HG02973 (cell line): ENCODE measurements around the gene GRIA1.

ENCODE experiments used
- ATAC-seq: cut with Tn5 transposase; IDR thresholded peaks from one replicate; pipeline ENCODE4 v1.9.1; 2021; ENCODE audit warnings: moderate library complexity; ENCODE audit not compliant: unreplicated experiment

The GRIA1 gene

DNA sequence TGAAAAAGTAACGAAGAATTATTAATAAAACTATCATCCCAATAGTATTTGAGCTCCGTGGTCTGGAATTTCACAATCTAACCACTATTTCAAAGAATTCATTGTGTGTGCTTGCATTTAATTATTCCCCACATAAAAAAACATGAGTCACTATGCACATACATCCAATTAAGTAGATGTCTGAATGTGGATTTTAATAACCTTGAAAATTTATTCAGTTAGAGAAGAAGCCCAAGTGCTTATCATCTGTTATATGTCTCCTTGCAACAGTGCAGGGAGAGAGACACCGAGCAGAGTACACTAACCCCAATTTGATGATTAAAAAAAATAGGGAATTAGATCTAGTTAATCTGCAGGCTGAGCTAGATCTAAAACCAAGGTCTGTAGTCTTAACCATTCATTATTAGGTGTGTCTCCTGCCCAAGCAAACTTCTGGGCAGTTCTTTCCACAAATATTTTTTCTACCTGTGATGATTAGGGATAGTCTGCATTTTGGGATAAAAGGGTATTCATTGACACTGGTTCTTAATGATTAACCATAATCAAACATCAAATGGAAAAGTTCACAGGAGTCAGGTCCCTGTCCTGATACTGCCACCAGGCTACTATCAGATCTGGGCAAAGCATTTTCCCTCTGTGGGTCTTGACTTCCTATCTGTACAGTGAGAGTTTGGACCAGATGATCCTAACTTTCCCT, 164.2 kb downstream of the GRIA1 start:
- ATAC-seq = no peak

DNA sequence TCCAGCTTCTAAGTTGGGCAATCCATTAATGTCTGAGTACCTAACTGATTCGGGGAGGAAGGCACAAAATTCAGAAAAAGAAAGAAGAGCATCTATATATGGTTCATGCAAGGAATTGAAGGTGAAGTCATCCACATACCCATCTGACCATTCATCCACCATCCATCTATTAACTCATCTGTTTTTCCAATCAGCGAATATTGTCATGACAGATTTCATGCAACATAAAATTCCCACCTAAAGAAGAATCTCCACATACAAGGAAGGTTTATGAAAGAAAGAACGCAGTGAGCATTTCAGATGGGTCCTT, 164.7 kb downstream of the GRIA1 start:
- ATAC-seq = no peak

DNA sequence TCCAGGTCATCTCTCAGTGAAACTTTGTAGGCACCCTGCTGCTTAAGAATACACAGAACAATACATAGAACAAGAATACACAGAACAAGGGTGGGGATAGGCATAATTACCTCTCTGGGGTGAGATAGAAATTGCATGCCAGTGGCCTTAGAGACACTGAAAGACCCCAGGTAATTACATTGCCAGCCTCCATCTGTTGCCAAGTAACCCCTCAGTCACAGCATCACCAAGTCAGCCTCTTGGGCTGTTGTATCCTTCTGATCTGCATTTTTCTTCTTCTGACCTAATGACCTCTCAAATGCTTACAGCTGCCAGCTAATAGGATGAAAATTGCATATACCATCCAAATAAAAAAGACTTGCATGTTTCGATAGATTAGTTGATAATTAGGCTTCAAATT, 167.7 kb downstream of the GRIA1 start:
- no peak for ATAC-seq

GRCh38 chr5:153658606-153659005, 168.1 kb downstream of the GRIA1 start:
- ATAC-seq = no peak

DNA sequence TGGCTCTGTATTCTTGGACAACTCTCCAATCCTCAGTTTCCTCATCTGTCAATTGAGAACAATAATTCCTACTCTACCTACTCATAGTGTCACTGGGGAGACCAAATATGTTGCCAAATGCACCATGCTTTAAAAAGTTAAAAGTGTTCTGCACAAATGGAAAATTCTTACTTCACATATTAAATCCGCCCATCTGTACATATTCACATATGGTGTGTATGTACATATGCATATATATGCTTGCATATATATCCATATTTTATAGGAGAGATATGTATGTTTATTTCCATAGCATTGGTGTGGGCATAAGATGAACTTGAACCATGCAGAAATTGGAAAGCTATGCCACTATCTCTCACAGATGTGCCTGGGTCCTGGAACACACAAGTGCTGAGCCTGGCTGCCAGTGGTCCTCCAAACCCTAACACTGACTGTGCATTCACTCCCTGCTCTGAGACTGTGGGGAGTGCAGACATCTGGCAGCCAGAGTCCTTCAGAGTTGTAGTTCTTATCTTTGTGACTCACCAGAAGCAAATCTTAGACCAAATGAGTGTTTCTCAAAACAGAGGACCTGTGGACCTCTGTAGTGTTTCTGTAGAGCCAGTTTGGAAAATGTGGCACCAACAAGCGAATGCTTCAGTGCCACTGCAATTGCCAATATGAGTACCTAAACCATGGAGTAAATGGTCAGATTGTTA, 168.7 kb downstream of the GRIA1 start:
- ATAC-seq = no peak

- no peak for ATAC-seq
Measured at GRCh38 chr5:153660919-153661318, 170.4 kb downstream of the GRIA1 start.

DNA sequence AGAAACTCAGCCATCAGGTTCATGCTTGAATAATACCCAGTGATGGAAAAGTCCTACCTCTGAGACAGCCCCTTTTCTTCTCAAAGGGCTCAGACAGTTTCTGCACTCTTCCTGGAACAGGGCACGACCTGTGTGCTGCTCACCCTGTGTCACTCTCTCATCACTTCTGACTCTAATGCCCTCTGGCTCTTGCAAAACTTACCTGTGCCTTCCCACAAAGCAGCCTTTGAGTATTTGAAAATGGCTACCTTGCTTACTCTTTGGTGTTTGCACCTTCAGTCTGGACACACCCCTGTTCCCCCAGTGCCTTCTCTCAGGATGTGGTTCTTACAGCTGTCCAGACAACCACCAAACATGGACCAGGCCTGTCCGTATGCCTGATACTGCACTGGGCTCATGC, 171.4 kb downstream of the GRIA1 start:
- no peak for ATAC-seq

- ATAC-seq = no peak
Measured at GRCh38 chr5:153670101-153670500, 179.6 kb downstream of the GRIA1 start.

DNA sequence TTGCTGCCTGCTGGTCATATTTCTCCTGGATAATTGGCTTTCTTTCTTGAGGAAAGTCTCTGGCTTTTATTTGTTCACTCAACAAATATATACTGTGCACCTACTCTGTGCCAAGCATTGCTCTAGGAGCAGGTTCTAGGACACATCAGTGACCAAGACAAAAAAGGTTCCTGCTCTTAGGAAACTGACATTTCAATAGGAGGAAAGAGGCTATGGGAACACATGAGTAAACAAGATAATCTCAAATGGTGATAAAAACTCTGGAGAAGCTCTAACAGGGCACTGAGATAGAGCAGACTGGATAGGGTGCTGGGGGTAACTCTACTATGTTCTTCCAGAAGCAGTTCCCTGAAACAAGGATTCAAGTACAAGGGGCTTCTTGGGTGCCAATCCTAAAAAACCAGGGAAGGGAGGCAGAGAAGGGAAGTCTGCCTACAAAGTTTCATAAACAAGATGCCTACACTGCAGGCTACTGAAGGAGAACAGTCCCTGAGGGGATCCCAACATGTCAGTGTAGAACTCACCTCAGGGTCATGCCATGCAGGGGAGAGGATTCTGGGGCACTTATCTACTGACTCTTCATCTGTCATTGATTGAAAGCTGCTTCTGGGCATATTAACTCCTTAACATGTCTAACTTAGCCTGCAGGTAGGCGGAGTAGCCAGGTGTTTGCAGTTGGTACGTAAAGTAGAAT, 181.3 kb downstream of the GRIA1 start:
- no peak for ATAC-seq

- no peak for ATAC-seq
Measured at GRCh38 chr5:153672347-153673090, 182.0 kb downstream of the GRIA1 start.

GRCh38 chr5:153674356-153674755, 183.9 kb downstream of the GRIA1 start:
- ATAC-seq = no peak

DNA sequence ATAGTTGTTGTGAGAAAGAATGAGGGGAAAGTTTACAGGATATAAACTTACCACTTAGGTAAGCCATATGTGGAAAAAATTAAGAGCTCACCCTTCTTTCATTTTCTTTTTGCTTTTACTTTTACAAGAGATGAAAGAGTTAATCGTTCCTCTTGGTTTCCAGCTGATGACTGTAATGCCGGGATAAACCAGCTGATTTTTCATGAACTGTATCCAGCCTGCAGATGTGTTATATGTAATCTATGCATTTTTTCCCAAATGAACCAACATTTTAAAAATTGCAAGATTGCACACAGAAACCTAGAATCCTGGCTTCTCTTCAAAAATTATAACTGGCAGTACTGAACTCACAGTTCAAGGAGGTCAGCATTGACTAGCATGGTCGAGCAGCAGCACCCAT, 185.9 kb downstream of the GRIA1 start:
- ATAC-seq = no peak

GRCh38 chr5:153676821-153677220, 186.4 kb downstream of the GRIA1 start:
- ATAC-seq = no peak

DNA sequence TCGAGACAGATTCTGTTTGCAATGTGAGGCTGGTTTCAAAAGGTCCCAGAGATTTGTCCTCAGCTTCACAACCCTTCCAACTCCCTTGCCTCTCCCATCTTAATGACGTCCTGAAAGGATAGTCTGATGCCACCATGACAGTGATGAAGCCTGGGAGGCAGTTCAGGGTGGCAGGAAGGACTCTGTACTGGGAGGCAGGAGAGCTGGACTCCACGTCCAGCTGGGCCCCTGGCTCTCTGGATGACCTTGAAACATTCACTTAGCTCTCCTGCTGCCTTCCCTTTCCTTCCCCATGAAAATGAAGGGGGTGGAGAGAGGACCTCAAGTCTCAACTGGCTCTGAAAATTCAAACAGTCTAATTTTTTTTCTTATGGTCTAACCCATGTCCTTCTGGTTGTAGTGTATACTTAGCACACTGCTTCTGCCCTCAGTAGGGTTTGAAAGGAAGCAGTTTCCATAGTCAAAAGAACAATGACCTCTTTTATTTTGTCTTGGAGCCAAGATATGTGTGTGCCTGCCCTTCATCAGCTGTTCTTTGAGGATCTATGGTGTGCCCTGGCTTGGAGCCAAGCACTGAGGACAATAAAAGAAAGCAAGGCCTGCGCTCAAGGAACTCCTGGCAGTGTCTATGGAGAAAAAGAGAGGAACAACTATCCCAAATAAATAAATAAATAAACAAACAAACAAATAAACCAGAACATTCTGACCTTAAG, 188.3 kb downstream of the GRIA1 start:
- no peak for ATAC-seq

DNA sequence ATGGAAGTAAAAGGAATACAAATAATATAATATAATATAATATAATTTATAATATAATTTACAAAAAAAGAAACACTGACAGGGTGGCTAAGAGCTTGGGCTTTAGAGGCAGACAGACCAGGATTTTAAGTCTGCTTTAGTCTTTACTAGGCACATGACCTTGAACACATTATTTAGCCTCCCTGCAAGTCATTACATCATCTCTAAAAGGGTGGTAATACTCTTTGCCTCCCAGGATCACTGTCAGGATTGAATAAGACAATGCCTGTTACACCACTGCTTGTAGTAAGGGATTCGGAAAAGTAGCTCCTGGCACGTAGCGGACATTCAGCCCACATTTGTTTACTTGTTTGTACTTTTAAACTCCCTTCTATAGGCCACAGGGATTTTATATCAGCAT, 199.8 kb downstream of the GRIA1 start:
- ATAC-seq = no peak

DNA sequence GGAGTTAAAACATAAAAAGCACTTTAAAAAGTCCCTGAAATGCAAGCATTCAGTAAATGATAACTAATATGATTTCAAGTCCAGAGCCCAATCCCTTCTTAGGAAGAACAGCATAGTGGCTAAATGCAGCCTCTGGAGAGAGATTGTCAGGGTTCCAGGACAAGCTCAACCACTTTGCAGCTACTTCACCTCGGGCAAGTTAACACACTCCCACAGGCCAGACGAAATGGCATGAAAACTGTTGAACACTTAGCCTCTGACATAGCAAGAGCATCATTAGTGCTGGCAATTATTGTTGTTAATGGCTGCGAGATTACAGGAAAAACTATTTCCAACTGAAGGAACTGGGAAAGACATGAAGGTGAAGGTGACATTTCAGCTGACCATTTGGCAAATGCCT, 205.8 kb downstream of the GRIA1 start:
- ATAC-seq = no peak

- ATAC-seq = no peak
Measured at GRCh38 chr5:153699035-153699434, 208.6 kb downstream of the GRIA1 start.

- no peak for ATAC-seq
Measured at GRCh38 chr5:153700940-153701339, 210.5 kb downstream of the GRIA1 start.

GRCh38 chr5:153702265-153702664, 211.8 kb downstream of the GRIA1 start:
- no peak for ATAC-seq

DNA sequence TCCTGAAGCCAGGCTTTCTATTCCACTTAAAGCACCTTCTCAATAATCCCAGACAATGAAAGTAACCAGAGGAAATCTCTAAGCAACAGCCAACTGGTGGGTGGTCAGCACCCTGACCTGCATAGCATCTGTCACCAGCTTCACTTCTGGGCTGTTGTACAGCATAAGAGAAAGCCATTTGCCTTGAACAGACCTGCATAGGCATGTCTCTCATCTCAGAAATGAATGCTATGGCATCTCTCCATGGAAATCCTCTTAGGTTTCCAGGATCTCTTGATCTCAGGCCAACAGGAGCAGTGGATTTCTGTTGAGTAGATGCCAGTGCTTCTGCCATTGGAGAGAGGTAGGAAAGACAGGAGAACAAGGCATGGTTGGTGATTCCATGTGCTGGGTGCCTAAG, 213.6 kb downstream of the GRIA1 start:
- no peak for ATAC-seq

DNA sequence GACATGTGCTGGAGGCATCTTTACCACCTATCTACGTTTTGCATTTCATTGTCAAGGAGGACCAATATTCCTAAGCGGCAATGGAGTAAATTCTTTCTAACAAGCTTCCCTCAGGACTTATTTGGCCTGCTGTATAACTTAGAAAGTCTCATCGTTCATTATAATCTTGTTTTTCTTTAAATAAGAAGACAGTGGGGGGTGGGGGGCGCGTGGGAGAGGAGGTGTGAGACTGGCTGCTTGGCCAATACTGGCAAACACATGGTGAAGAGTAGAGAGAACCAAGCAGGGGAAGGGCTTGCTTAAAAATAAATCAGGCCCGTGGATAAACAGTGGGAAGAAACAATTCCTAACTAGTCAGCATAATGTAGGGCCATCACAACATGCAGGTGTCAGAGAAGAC, 217.2 kb downstream of the GRIA1 start:
- ATAC-seq = no peak
